ENCODE results near the gene SMC1B.

GRCh38 chr22:45398214-45398613, 15.2 kb downstream of the SMC1B start:
- TF ChIP-seq YY1 (IDR thresholded peaks at IDR 0.05) (no peak), RAD21 (IDR thresholded peaks at IDR 0.05) (no peak), CTCF (IDR thresholded peaks at IDR 0.05; ENCODE audit: low read depth, low read length, missing input control) (no peak), ZBTB33 (IDR thresholded peaks at IDR 0.05) (no peak), REST (IDR thresholded peaks at IDR 0.05) (no peak), TAF1 (conservative IDR thresholded peaks at IDR 0.05) (no peak), JUND (IDR thresholded peaks at IDR 0.05) (no peak), SP1 (IDR thresholded peaks at IDR 0.05) (no peak), FOXA1 (IDR thresholded peaks at IDR 0.05) (no peak), ATF3 (IDR thresholded peaks at IDR 0.05) (no peak), GABPA (IDR thresholded peaks at IDR 0.05 in 1 of 2, conservative IDR thresholded peaks at IDR 0.05 in 1 of 2) (no peak)
